HCT116 (cell line): ENCODE data around the gene NOX1. TPM values are rescaled to one million over a fixed set of nuclear protein-coding genes. Genes with fewer than 3 reads are reported as not detected.

ENCODE experiments used
- ATAC-seq: fragments of 200-7000 bp; cut with Tn5 transposase; 2 replicates; pipeline ENCODE4 v1.9.1; 2020; ENCODE audit warnings: mild to moderate bottlenecking, moderate library complexity
- BruUV-seq: library from RNA; stranded (reverse); fragments of 400-500 nt; replicated peaks from 2 replicates; lab custom pipeline; 2021; lab: Mats Ljungman, UMichigan
- CTCF ChIA-PET: fragments of 300-600 bp; sonication (Branson Sonifier 250); formaldehyde crosslinking; loops from one replicate; lab custom pipeline; 2021; ENCODE audit warnings: antibody characterized with exemption; lab: Charles Lee
- POLR2A ChIA-PET: fragments of 300-600, 350-600 bp; sonication (Branson Sonifier 250); formaldehyde crosslinking; loops from one replicate; lab custom pipeline; 2021; ENCODE audit warnings: antibody characterized with exemption; lab: Charles Lee
- RAD21 ChIA-PET, 2 experiments: fragments of 300-600 bp; sonication (Branson Sonifier 250); formaldehyde crosslinking; loops; one replicate each; lab custom pipeline; 2023; ENCODE audit warnings: low total read pairs in 2 of 2; ENCODE audit not compliant: uncharacterized antibody in 2 of 2, unreplicated experiment in 2 of 2, low non-redundant PET in 1 of 2; lab: Charles Lee
- DNase-seq: peaks from one replicate; pipeline ENCODE4 v3.0.0-alpha.2; 2010; ENCODE audit warnings: low read depth, low spot score
- H2AFZ ChIP-seq: fragments of 200-600 bp; shearing (Covaris generic), sonication (generic); 2 replicates; pipeline ENCODE4 v1.6.1; 2017; ENCODE audit warnings: low read depth, mixed run types, mixed read lengths, antibody characterized with exemption, low read length; ENCODE audit not compliant: poor library complexity, severe bottlenecking
- H3K27ac ChIP-seq: 2 replicates; pipeline ENCODE4 v1.5.1; 2012; ENCODE audit warnings: low read depth, low read length
- H3K27me3 ChIP-seq: fragments of 200-600 bp; sonication (generic); 2 replicates; pipeline ENCODE4 v1.6.1; 2016; ENCODE audit warnings: mixed run types, low read length, mixed read lengths; ENCODE audit not compliant: insufficient read depth
- H3K36me3 ChIP-seq, 2 experiments: fragments of 200-500 bp in 1 of 2; fragments of 200-600 bp in 1 of 2; sonication (Bioruptor generic) in 1 of 2; sonication (generic) in 1 of 2; 2 replicates each; pipeline versions ENCODE4 v1.5.1 to v1.6.1; 2014 to 2016; ENCODE audit warnings: low read length in 2 of 2, inconsistent platforms in 1 of 2, mixed read lengths in 1 of 2, mixed run types in 1 of 2; ENCODE audit not compliant: insufficient read depth in 2 of 2, control insufficient read depth in 1 of 2
- H3K4me1 ChIP-seq, 2 experiments: fragments of 200-600 bp in 1 of 2; sonication (generic) in 1 of 2; 2 replicates each; pipeline versions ENCODE4 v1.5.1 to v1.6.1; 2012 to 2017; ENCODE audit warnings: low read length in 2 of 2, inconsistent platforms in 1 of 2, mild to moderate bottlenecking in 1 of 2, mixed read lengths in 1 of 2, mixed run types in 1 of 2, moderate library complexity in 1 of 2; ENCODE audit not compliant: insufficient read depth in 2 of 2, control insufficient read depth in 1 of 2
- H3K4me2 ChIP-seq: fragments of 200-600 bp; sonication (generic); 2 replicates; pipeline ENCODE4 v1.6.1; 2017; ENCODE audit warnings: mixed run types, low read length, mixed read lengths
- H3K4me3 ChIP-seq, 2 experiments: fragments of 200-600 bp in 1 of 2; sonication (generic) in 1 of 2; replicated peaks in 1 of 2; 2 replicates each; pipeline ENCODE4 v1.5.1; 2011 to 2016; ENCODE audit warnings: low read length in 2 of 2, control low read depth in 1 of 2, low read depth in 1 of 2, mild to moderate bottlenecking in 1 of 2, mixed read lengths in 1 of 2, mixed run types in 1 of 2
- H3K79me2 ChIP-seq: fragments of 200-600 bp; sonication (generic); 2 replicates; pipeline ENCODE4 v1.6.1; 2017; ENCODE audit warnings: mild to moderate bottlenecking, mixed run types, low read length, moderate library complexity, mixed read lengths; ENCODE audit not compliant: insufficient read depth
- H3K9ac ChIP-seq: fragments of 200-600 bp; sonication (generic); 2 replicates; pipeline ENCODE4 v1.6.1; 2016; ENCODE audit warnings: low read length, mixed read lengths
- H3K9me2 ChIP-seq: fragments of 200-600 bp; sonication (generic), shearing (Covaris generic); 2 replicates; pipeline ENCODE4 v1.6.1; 2017; ENCODE audit warnings: mixed run types, mild to moderate bottlenecking, moderate library complexity; ENCODE audit not compliant: insufficient read depth
- H3K9me3 ChIP-seq, 2 experiments: fragments of 200-500 bp in 1 of 2; fragments of 200-600 bp in 1 of 2; sonication (Bioruptor generic) in 1 of 2; sonication (generic) in 1 of 2; 2 replicates each; pipeline ENCODE4 v1.6.1; 2014 to 2017; ENCODE audit warnings: low read length in 2 of 2, mixed read lengths in 2 of 2, inconsistent platforms in 1 of 2, low read depth in 1 of 2, mild to moderate bottlenecking in 1 of 2, mixed run types in 1 of 2, moderate library complexity in 1 of 2; ENCODE audit not compliant: control insufficient read depth in 1 of 2, insufficient read depth in 1 of 2
- H4K20me1 ChIP-seq: fragments of 200-600 bp; sonication (generic), shearing (Covaris generic); 2 replicates; pipeline ENCODE4 v1.6.1; 2017; ENCODE audit warnings: mixed run types, mild to moderate bottlenecking, moderate library complexity; ENCODE audit not compliant: insufficient read depth
- CBX3 ChIP-seq: IDR thresholded peaks from 2 replicates; pipeline ENCODE4 v1.6.1; 2012; ENCODE audit warnings: low read depth
- CTCF ChIP-seq, 3 experiments: fragments of 200-600 bp in 1 of 3; sonication (generic) in 1 of 3; IDR thresholded peaks in 2 of 3; conservative IDR thresholded peaks in 1 of 3; 2 replicates each; pipeline ENCODE4 v1.5.1; 2012 to 2017; ENCODE audit warnings: low read depth in 2 of 3, low read length in 2 of 3, antibody characterized with exemption in 1 of 3, borderline replicate concordance in 1 of 3, control low read depth in 1 of 3, mild to moderate bottlenecking in 1 of 3, mixed read lengths in 1 of 3, mixed run types in 1 of 3, moderate library complexity in 1 of 3; ENCODE audit not compliant: insufficient read depth in 1 of 3
- ELF1 ChIP-seq: IDR thresholded peaks from 2 replicates; pipeline ENCODE4 v1.6.1; 2012; ENCODE audit warnings: low read depth, borderline replicate concordance
- EZH2 ChIP-seq: fragments of 200-600 bp; sonication (generic); IDR thresholded peaks from 2 replicates; pipeline ENCODE4 v1.6.1; 2017; ENCODE audit warnings: antibody characterized with exemption, mixed run types
- EZH2phosphoT487 ChIP-seq: fragments of 200-600 bp; IDR thresholded peaks from 2 replicates; pipeline ENCODE4 v1.6.1; 2018; ENCODE audit warnings: antibody characterized with exemption, borderline replicate concordance
- FOSL1 ChIP-seq: IDR thresholded peaks from 2 replicates; pipeline ENCODE4 v1.6.1; 2012; ENCODE audit warnings: low read depth
- JUND ChIP-seq: IDR thresholded peaks from 2 replicates; pipeline ENCODE4 v1.6.1; 2012
- MAX ChIP-seq: IDR thresholded peaks from 2 replicates; pipeline ENCODE4 v1.6.1; 2012
- SIN3A ChIP-seq: IDR thresholded peaks from 2 replicates; pipeline ENCODE4 v1.6.1; 2012; ENCODE audit warnings: low read depth
- ZNF274 ChIP-seq: fragments of 200-500 bp; sonication (Bioruptor generic); IDR thresholded peaks from 2 replicates; pipeline ENCODE4 v1.6.1; 2014; ENCODE audit warnings: mild to moderate bottlenecking, low read depth, low read length, inconsistent platforms
- intact Hi-C: fragments of 100-400 bp; cut with micrococcal nuclease; formaldehyde crosslinking; loops from 2 replicates; pipeline ENCODE4 v1.10.0; 2022
- total RNA-seq: library from RNA; stranded (reverse); gene quantifications from one replicate; pipeline ENCODE4 v1.2.1, GENCODE V29; 2021; ENCODE audit not compliant: unreplicated experiment

Gene NOX1
- total RNA-seq, 1 experiment from 2014 or later, result not detected

GRCh38 chrX:100864657-100865391, 9.3 kb downstream of the NOX1 start:
- no TSS peak for BruUV-seq
- no peak overlapping the region for H3K9ac ChIP-seq
- POLR2A ChIA-PET, result no interaction called here
- no peak for TF ChIP-seq JUND
- TF ChIP-seq EZH2, result no peak
- no peak for TF ChIP-seq CTCF (IDR thresholded peaks at IDR 0.05 in 2 of 3, conservative IDR thresholded peaks at IDR 0.05 in 1 of 3; ENCODE audit: borderline replicate concordance in 1 of 3, insufficient read depth in 1 of 3, low read depth in 2 of 3, low read length in 2 of 3)
- no peak for TF ChIP-seq ZNF274
- TF ChIP-seq FOSL1, result no peak
- no peak for TF ChIP-seq ELF1
- TF ChIP-seq SIN3A, result no peak
- no peak for TF ChIP-seq MAX
- TF ChIP-seq CBX3, result no peak
- TF ChIP-seq EZH2phosphoT487, result no peak
- TF ChIP-seq, all 23 proteins: peak for 0
- no peaks in the 10 kb centered on the region for H3K27me3 ChIP-seq
- H3K4me2 ChIP-seq, result no peak overlapping the region
- no peaks in the 10 kb centered on the region for H3K79me2 ChIP-seq
- ChIA-PET CTCF (no interaction called here), RAD21 (no interaction called here)
- no peaks in the 10 kb centered on the region for H4K20me1 ChIP-seq
- ATAC-seq (no peak), DNase-seq (no peak)
- intact Hi-C loops, result no loop called here
- no peaks in the 10 kb centered on the region for H3K9me2 ChIP-seq
- H3K4me1 ChIP-seq, result no peaks in the 10 kb centered on the region
- H3K9me3 ChIP-seq, result no peaks in the 10 kb centered on the region
- no peak overlapping the region for H3K4me3 ChIP-seq
- no peaks in the 10 kb centered on the region for H3K36me3 ChIP-seq
- no peak overlapping the region for H2AFZ ChIP-seq
- H3K27ac ChIP-seq, result no peak overlapping the region
